Stimulated activated CD4-positive, alpha-beta T cell treated with anti-CD3 and anti-CD28 coated beads, TNF-alpha, amount 100 ng/mL, for 24 hours (primary cell): ENCODE results near the gene ADGRL1.
"Not testable (repeated sequence)": the region's sequence is repeated elsewhere in the genome, so short reads cannot be mapped to it uniquely, and the experiment has no call there.

Experiments used
- DNase-seq, 3 experiments: peaks; one replicate each; pipeline ENCODE4 v3.0.0-alpha.2; 2020; ENCODE audit warnings: low read depth in 3 of 3

The ADGRL1 gene

GRCh38 chr19:14189415-14189814, 16.6 kb downstream of the ADGRL1 start:
- DNase-seq, result no peak

- DNase-seq, result not testable (repeated sequence)
Observed at GRCh38 chr19:14188086-14188485, 17.9 kb downstream of the ADGRL1 start.

GRCh38 chr19:14187561-14187960, 18.4 kb downstream of the ADGRL1 start:
- DNase-seq, result no peak

DNA sequence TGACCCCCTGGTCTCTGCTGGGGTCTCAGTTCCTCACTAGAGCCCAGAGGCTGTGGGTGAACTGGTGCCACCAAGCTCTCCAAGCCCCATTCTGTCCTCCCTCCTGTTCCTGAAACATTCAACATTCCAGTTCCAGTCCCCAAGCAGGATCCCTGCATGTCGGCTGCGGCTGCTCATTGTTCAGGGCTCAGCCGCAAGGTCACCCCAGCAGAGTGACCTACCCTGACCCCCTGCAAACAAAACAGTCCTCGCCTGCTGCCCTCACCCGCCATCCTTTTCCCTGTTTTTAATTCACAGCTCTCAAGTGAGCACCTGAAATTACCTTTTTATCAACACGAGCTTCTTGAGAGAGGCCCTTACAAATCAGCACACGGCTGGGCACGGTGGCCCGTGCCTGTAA, 19.3 kb downstream of the ADGRL1 start:
- DNase-seq, result not testable (repeated sequence)

- DNase-seq, result not testable (repeated sequence)
Observed at GRCh38 chr19:14185691-14186090, 20.3 kb downstream of the ADGRL1 start.

DNA sequence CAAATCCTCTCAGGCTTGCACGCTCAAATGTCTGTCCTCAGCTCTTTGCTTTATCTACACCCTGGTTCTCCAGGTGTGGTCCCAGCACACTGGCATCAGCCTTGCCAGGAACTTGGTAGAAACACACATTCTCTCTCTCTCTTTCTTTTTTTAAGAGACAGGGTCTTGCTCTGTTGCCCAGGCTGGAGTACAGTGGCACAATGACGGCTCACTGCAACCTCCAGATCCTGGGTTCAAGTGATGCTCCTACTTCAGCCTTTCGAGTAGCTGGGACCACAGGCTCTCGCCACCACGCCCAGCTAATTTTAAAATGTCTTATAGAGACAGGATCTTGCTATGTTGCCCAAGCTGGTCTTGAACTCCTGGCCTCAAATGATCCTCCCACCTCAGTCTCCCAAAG, 20.8 kb downstream of the ADGRL1 start:
- DNase-seq, result no peak

DNA sequence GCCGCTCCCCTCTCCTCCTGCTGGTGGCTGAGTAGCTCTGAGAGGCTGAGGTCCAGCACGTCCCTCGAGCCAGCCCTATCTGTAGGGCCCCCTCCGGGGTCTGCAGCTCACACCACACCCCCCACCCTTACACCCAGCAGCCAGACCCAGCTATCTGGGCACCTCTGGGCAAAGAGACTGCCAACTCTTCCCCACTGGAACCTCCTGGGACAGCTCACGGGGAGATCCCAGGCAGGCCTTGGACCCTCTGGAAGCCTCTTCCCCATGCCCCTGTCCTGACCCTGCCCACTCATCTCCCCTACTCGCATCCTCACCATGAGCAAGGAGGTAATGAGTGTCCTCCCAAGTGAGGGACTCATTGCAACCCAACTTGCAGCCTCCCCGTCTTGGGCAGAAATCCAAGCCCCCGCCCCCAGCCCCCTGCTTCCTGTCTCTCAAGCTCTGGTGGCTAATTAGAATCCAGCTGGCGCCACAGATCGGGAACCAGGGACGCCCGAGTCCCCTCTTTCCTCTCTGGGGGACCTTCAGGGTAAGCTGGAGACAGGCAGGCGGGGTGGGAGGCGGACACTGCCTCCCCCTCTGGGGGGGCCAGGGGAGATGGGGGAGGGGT, 22.1 kb downstream of the ADGRL1 start:
- no peak for DNase-seq

GRCh38 chr19:14182476-14182875, 23.5 kb downstream of the ADGRL1 start:
- DNase-seq, result no peak

- DNase-seq, result no peak
Observed at GRCh38 chr19:14181906-14182305, 24.1 kb downstream of the ADGRL1 start.

DNA sequence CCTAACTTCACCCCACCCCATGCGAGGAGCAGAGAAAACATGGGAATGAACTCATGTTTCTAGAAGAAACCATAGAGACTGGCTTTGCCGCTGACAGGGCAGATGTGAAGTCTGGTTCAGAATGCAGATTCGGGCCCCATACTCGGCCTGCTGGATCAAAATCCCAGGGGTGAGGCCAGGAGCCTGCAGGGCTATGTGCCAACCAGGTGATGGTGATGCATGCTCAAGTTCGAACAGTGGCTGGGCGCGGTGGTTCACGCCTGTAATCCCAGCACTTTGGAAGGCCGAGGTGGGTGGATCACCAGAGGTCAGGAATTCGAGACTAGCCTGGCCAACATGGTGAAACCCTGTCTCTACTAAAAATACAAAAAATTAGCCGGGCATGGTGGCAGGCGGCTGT, 24.8 kb downstream of the ADGRL1 start:
- not testable (repeated sequence) for DNase-seq

DNA sequence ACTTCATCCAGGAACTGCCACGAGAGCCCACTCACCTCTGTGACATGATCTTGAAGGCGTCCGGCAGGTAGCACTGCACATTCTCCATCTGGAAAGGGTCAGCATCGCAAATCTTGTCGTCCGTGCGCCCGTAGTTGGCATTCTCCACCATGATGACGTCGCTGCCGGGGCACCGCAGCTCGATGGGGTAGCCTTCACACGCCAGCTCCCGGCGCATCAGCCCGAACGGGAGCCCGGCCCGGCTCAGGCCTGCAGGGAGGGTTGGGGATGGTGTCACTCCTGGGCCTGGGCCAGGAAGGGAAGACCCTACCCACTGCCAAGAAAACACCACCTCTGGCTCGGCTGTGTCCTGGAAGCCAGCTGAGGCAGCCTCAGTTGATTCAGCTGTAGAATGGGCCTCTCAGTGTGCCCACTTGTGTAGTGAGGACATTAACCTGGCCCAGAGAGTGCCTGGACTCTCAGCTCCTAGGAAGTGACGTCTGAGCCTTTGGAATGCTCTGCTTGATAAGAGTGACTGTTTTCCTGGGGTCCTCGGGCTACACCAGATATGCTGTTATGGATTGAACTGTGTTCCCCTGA, 28.4 kb downstream of the ADGRL1 start:
- DNase-seq, result no peak

GRCh38 chr19:14175351-14175792, 30.6 kb downstream of the ADGRL1 start:
- DNase-seq, result no peak

- no peak for DNase-seq
Observed at GRCh38 chr19:14174883-14175282, 31.1 kb downstream of the ADGRL1 start.

- no peak for DNase-seq
Observed at GRCh38 chr19:14168993-14169392, 37.0 kb downstream of the ADGRL1 start.

- no peak for DNase-seq
Observed at GRCh38 chr19:14168259-14168972, 37.6 kb downstream of the ADGRL1 start.

DNA sequence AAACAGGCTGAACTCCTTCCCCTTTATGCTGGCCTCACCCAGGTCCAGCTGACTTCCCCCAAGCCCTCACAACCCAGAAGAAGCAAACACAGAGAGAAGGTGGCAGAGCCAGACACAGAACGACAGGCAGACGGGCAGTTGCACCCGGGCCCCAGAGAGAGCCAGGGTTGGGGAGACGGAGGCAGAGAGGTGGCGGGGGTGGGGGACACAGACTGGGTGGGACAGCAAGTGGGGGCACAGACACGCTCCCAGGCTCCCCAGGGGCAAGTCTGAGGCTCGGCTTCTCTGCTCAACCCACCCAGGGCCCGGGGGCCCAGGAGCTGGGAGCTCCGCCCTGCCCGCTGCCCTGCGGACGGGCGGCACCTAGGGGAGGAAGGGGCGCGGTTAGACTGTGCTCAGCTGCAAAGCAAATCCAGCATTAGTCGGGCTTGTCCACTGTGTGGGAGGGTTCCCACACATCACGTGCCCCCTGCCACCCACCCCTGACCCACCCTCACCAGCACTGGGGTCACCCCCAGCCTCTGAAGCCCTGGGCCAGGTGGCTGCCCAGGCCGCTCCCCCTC, 38.3 kb downstream of the ADGRL1 start:
- DNase-seq, result no peak

- no peak for DNase-seq
Observed at GRCh38 chr19:14166999-14167575, 38.9 kb downstream of the ADGRL1 start.

- DNase-seq, result no peak
Observed at GRCh38 chr19:14165990-14166830, 39.8 kb downstream of the ADGRL1 start.

- DNase-seq, result no peak
Observed at GRCh38 chr19:14164724-14165493, 41.1 kb downstream of the ADGRL1 start.

- DNase-seq, result no peak
Observed at GRCh38 chr19:14164082-14164481, 41.9 kb downstream of the ADGRL1 start.

DNA sequence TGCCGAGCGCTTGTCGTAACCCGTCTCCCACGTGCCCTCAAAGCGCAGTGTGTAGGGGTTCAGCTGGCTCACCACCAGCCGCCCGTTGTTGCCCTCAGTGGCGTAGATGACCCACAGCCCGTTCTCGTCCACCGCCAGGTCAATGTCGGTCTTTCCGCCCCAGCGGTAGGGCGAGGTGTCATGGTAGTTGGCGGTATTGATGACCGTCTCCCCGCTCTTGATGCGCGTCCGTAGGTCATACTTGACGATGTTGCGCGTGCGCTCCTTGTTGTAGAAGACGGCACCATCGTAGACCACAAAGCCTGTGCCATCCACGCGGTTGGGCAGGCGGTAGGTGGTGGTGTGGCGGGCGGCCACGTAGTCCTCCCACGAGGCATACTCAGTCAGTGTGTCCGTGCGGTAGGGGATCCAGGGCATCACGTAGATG, 43.1 kb downstream of the ADGRL1 start:
- DNase-seq, result no peak
